A549 treated with DMSO at 1 μM for 4 hours (cell line): ENCODE measurements around the gene SMIM14. TPM values are rescaled to one million over a fixed set of nuclear protein-coding genes. Genes with fewer than 3 reads are reported as not detected.

ENCODE experiments used
- total RNA-seq: library from RNA; stranded (reverse); fragments of 200-300 nt; extraction: Qiagen RNA extraction; gene quantifications from 5 replicates; pipeline ENCODE4 v1.2.3, GENCODE V29; 2022; ENCODE audit warnings: low read depth

Gene SMIM14
- total RNA-seq, result 15.2 to 25.0 TPM (median 20.1 TPM) in 5 replicates

GRCh38 chr4:39638354-39639239, at the start of gene SMIM14:
SMIM14 (minus strand) TSS chr4:39638865; CDS start chr4:39605145, 33,720 bp downstream.

GRCh38 chr4:39527296-39528060, 111.2 kb downstream of the SMIM14 start, which contains the start of gene UGDH:
UGDH (minus strand) TSS chr4:39527439; CDS start chr4:39521512, 5,927 bp downstream.

Other genes starting within 250 kb of the SMIM14 start
- 0.10 to 0.16 TPM (median 0.13 TPM) in 5 replicates for gene KLB, start 231.9 kb downstream of the SMIM14 start, total RNA-seq
- gene RPL9, start 179.9 kb downstream of the SMIM14 start, total RNA-seq, result 822 to 1,697 TPM (median 915 TPM) in 5 replicates
- 10.6 to 11.7 TPM (median 11.2 TPM) in 5 replicates for gene LIAS, start 179.8 kb downstream of the SMIM14 start, total RNA-seq
- 291 to 394 TPM (median 363 TPM) in 5 replicates for gene UGDH, start 111.4 kb downstream of the SMIM14 start, total RNA-seq
- 63.7 to 89.8 TPM (median 77.8 TPM) in 5 replicates for gene UBE2K, start 59.3 kb upstream of the SMIM14 start, total RNA-seq